GM18499 (cell line): ENCODE data around the gene CAMKK2.
"Not testable (repeated sequence)": the region's sequence is repeated elsewhere in the genome, so short reads cannot be mapped to it uniquely, and the experiment has no call there.

Experiments
- ATAC-seq: cut with Tn5 transposase; IDR thresholded peaks from one replicate; pipeline ENCODE4 v1.9.1; 2021; ENCODE audit warnings: moderate number of reproducible peaks; ENCODE audit not compliant: insufficient read depth, unreplicated experiment

The CAMKK2 gene

DNA sequence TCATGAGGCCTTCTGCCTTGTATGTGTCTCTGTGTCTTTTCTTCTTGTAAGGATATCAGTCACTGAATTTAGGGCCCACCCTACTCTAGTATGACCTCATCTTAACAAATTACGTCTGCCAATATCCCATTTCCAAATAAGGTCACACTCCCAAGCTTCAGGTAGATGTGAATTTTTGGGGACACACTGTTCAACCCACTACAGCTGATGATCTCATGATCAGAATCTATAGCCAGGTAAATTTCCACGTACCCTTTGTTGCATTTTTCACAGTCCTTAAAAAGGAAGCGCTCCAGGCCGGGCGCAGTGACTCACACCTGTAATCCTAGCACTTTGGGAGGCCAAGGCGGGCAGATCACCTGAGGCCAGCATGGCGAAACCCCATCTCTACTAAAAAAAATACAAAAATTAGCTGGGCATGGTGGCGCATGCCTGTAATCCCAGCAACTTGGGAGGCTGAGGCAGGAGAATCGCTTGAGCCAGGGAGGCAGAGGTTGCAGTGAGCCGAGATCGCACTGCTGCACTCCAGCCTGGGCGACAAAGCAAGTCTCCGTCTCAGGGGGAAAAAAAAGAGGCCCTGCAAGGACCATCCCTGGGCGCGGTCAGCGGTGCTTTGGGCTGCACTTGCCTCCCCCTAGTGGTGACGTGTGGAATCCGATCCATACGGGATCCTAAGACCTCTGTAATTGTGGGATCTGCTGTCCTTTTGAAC, 66.5 kb downstream of the CAMKK2 start:
- not testable (repeated sequence) for ATAC-seq

DNA sequence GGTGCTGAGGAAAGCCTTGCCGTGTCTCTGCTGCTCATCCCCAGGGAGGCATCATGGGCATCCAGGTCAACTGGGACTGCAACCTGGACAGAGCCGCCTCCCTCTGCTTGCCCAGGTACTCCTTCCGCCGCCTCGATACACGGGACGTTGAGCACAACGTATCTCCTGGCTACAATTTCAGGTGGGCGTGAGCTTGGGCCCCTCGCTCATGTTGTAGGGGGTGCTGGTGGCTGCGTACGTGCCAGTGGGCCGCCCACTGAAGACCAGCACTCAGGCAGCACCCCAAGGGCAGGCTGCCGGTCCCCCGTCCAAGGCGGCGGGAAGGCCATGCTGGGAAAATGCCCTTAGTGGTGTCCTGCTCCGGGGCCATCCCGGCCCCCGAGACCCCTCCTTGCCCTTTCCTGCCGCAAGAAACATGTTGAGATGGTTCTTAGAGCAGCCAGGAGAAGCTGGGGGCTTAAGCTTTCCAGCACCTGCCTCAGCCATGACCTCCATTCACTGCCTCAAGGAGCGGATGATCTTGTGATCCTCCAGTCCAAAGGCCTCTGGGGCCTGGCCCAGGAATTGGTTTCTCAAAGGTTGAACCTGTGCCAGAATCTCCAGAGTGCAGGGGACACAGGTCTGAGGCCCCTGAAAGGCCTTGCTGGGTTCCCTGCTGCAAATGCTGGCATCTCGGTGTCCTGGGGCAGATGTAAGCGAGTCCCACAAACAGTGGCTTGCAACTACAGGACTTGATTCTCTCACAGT, 67.4 kb downstream of the CAMKK2 start:
- no peak for ATAC-seq

- no peak for ATAC-seq
These were observed 69.2 kb downstream of the CAMKK2 start for GRCh38 chr12:121227294-121227693.

- not testable (repeated sequence) for ATAC-seq
These were observed 69.6 kb downstream of the CAMKK2 start for GRCh38 chr12:121226871-121227270.

- no peak for ATAC-seq
These were observed 70.1 kb downstream of the CAMKK2 start for GRCh38 chr12:121226399-121226798.

GRCh38 chr12:121224591-121224990, 71.9 kb downstream of the CAMKK2 start:
- ATAC-seq = no peak

GRCh38 chr12:121223292-121224285, 72.9 kb downstream of the CAMKK2 start:
- no peak for ATAC-seq

DNA sequence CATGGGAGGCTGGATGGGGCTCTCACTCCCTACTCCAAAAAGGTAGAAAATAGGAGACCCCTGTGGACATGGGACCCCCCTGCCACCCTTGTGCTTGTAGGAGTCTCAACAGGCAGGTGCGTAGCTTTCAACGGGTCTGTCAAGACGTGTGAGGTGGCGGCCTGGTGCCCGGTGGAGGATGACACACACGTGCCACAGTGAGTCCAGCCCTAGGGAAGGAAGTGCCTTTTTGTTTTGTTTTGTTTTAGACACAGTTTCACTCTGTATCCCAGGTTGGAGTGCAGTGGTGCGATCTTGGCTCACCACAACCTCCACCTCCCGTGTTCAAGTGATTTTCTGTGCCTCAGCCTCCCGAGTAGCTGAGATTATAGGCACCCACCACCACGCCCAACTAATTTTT, 73.7 kb downstream of the CAMKK2 start:
- no peak for ATAC-seq

GRCh38 chr12:121219353-121219986, 77.0 kb downstream of the CAMKK2 start:
- no peak for ATAC-seq

- no peak for ATAC-seq
These were observed 77.7 kb downstream of the CAMKK2 start for GRCh38 chr12:121218588-121219352.

- no peak for ATAC-seq
These were observed 78.7 kb downstream of the CAMKK2 start for GRCh38 chr12:121217761-121218160.

- ATAC-seq = no peak
These were observed 79.4 kb downstream of the CAMKK2 start for GRCh38 chr12:121217063-121217462.

DNA sequence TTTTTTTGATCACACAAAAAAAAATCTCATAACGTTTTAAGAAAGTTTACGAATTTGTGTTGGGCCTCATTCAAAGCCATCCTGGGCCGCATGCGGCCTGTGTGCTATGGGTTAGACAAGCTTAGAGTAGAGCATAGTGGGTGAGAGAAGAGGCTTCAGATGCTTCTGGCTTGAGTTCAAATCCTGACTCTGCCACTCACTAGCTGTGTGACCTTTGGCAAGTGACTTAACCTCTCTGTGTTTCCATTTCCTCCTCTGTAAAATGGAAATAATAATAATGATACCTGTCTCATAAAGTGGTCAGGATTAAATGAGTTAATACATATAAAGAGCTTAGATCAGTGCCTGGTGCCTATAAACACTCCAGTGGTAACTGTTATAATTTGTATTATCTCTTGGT, 80.4 kb downstream of the CAMKK2 start:
- ATAC-seq = no peak

DNA sequence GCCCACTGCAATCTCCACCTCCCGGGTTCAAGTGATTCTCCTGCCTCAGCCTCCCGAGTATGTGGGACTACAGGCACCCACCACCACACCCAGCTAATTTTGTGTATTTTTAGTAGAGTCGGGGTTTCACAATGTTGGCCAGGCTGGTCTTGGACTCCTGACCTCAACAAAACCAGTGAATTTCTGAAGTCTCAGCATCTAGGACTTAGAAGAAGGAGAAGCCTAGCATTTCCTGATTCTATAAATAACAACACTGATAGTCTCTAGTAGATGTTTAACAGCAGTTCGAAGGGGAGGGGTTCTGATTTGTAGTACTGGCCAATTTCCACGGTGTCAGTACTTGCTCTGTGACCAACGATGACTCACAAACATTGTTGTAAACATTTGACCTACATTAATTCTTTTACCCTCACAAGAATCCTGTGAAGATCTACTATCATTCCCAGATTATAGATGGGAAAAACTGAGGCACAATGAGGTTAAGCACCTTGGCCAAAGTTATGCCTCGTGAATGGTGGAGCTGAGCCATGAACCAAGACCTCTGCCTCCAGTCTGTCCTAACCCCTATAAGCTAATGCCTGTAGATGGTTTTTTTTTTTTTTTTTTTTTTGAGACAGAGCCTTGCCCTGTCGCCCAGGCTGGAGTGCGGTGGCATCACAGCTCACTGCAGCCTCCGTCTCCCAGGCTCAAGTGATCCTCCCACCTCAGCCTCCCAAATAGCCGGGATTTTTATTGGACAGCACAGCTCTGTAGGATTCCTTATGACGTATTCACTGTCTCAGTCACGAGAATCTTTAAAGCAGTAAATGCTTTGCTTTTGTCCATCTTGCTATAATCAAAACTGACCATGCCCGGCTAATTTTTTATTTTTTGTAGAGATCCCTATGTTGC, 81.4 kb downstream of the CAMKK2 start:
- no peak for ATAC-seq

DNA sequence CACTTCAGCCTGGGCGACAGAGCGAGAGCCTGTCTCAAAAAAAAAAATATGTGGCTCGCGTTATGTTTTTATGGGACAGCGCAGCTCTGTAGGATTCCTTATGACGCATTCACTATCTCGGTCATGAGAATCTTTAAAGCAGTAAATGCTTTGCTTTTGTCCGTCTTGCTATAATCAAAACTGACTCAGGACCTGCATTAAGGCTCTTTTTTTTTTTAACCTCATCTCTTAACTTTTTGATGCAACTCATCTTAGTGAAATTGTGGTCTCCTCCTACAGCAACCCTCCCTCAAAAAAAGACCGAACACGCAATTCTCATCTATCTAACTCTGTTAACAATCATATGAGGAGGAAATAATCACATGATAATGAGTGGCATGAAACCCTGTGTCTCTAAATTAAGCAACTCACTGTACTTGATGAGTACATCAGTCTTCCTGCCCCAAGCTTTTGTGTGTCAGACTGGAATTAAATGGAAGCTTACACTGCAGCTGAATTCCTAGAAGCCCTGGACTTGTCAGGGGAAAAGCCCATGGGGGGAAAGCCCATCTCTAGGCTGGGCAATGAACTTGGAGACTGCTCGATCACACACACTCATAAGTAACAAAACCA, 82.2 kb downstream of the CAMKK2 start:
- no peak for ATAC-seq

DNA sequence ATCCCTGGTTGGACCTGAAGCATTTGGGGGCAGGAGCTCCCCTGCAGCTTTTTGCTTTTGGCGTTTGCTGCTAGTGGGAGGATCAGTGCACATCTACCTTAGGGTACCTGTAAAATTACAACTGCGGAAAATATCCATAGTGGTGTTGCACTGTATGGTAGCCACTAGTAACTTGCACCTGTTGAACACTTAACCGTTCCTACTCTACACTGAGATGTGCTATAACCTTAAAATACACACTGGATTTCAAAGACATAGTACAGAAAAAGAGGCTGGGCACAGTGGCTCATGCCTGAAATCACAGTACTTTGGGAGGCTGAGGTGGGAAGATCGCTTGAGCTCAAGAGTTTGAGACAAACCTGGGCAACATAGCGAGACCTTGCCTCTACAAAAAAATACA, 83.6 kb downstream of the CAMKK2 start:
- no peak for ATAC-seq

GRCh38 chr12:121209624-121210572, 86.6 kb downstream of the CAMKK2 start, which contains the start of gene P2RX4:
P2RX4 (plus strand) TSS chr12:121210129; CDS start chr12:121210165, 36 bp downstream.
- peak; percentile 40 for ATAC-seq
